Measurements from ENCODE around the gene MINK1.

DNA sequence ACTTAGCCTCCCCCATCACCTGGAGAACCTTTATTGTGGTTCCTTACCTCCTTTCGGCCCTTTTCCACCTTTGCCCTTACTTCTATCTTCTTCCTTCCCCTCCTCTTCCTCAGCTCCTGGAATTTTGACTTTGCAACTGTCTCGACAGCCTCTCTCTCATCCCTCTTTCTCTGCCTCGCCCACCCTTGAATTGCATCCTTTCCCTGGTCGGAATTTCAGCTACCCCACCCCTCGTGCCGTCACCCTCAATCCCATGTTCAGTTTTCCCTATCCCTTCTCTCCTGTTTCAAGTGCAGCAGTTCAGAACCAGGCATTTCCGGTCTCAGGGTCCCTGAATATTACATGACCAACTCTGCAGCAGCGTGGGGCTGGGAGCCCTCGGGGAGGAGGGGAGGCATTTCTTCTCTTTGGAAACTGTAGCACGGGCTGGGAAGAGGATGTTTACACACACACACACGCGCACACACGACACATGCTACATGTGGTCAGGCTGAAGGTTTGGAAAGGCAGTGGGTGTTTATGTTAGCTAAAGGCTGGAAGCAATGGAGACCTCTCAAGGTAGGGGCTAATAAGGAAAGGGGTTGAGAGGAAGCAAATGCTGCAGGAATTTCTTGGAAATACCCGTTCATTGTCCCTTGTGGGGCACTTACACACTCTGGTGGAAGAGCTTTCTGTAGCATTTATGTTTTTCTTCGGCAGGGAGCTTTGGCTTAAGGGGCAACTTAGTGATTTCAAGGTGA, 971 bp downstream of the MINK1 start:
- TF ChIP-seq, protein P1, sequence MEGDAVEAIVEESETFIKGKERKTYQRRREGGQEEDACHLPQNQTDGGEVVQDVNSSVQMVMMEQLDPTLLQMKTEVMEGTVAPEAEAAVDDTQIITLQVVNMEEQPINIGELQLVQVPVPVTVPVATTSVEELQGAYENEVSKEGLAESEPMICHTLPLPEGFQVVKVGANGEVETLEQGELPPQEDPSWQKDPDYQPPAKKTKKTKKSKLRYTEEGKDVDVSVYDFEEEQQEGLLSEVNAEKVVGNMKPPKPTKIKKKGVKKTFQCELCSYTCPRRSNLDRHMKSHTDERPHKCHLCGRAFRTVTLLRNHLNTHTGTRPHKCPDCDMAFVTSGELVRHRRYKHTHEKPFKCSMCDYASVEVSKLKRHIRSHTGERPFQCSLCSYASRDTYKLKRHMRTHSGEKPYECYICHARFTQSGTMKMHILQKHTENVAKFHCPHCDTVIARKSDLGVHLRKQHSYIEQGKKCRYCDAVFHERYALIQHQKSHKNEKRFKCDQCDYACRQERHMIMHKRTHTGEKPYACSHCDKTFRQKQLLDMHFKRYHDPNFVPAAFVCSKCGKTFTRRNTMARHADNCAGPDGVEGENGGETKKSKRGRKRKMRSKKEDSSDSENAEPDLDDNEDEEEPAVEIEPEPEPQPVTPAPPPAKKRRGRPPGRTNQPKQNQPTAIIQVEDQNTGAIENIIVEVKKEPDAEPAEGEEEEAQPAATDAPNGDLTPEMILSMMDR (conservative IDR thresholded peaks at IDR 0.05), result no peak
- TF ChIP-seq EZH2 (IDR thresholded peaks at IDR 0.05; ENCODE audit: low read depth), result no peak

Data from PC-9 (cell line).